VCaP (cell line): ENCODE data around the gene CHKA.

Source experiments
- H3K27ac ChIP-seq: fragments of 450-650 bp; 2 replicates; pipeline ENCODE4 v1.5.1; 2017
- TF ChIP-seq, protein P1 (sequence below): fragments of 450-650 bp; conservative IDR thresholded peaks from 2 replicates; pipeline ENCODE4 v1.5.1; 2017; ENCODE audit warnings: mild to moderate bottlenecking, moderate library complexity

The CHKA gene

DNA sequence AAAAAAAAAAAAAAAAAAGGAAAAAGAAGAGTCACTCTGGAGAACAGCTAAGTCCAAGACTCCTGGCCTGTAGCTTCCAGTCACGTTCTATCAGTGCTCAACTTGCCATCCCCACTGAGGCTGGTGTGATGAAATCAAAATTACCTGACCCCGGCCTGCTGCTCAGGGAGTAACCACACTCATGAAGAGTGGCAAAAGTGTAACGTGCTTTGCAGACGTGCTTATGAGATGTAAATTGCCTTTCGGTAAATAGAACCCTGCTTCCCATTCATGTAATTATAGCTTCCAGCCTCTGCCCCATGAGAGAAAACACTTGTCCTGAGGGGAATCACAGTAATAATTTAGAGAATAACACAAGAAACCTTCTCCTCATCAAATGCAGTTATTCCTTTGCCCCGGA is 28.2 kb upstream of the CHKA start:
- TF ChIP-seq, protein P1, sequence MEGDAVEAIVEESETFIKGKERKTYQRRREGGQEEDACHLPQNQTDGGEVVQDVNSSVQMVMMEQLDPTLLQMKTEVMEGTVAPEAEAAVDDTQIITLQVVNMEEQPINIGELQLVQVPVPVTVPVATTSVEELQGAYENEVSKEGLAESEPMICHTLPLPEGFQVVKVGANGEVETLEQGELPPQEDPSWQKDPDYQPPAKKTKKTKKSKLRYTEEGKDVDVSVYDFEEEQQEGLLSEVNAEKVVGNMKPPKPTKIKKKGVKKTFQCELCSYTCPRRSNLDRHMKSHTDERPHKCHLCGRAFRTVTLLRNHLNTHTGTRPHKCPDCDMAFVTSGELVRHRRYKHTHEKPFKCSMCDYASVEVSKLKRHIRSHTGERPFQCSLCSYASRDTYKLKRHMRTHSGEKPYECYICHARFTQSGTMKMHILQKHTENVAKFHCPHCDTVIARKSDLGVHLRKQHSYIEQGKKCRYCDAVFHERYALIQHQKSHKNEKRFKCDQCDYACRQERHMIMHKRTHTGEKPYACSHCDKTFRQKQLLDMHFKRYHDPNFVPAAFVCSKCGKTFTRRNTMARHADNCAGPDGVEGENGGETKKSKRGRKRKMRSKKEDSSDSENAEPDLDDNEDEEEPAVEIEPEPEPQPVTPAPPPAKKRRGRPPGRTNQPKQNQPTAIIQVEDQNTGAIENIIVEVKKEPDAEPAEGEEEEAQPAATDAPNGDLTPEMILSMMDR, result no peak
- peak overlapping the region; percentile 99; the same call in 1 of the 2 replicates for H3K27ac ChIP-seq

DNA sequence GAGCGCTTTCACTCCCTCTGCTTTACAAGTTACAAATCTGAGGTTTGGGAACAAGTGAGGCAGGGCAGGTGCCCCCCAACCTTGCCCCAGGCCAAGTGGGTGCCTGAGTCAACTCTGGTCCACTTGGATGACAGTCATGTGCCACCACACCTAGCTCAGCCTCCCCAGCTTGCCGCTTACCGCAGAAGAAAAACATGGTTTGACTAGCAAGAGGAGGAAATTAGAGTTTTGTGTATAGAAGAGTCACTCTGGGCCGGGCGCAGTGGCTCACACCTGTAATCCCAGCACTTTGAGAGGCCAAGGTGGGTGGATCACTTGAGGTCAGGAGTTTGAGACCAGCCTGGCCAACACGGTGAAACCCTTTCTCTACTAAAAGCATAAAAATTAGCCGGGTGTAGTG is 27.7 kb upstream of the CHKA start:
- H3K27ac ChIP-seq, result peak overlapping the region; percentile 99
- TF ChIP-seq, protein P1, result no peak

DNA sequence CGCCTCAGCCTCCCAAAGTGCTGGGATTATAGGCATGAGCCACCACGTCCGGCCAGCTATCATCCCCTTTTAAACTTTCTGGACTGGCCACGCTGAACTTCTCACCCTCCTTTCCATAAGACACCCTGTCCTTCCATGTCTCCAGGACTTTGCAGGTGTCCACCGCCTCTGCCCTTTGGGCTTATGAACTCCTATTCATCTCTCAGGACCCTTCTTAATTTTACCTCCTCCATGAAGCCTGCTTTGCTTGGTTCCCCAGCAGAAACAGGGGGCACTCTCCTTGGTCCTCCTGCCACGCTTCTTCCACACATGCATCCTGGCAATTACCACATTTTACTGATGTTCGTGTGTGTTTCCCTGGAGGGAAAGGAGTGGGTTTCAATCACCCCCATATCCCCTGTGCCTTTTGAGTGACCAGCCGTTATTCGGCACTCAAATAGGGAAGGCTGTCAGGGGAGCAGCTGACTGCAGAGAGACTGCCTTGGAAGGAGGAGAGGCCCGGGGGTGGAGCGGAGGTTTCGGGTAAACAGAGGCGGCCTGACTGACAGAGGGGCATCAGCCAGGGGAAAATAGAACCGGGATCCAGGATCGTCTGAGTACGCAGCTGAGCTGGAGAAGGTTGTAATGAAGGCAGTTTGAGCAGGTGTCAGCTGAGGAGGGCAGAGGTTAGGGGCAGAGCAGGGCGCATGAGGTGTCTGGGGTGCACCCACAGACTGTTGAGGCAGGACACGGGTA is 27.1 kb upstream of the CHKA start:
- H3K27ac ChIP-seq, result peak overlapping the region; percentile 99
- TF ChIP-seq, protein P1, result no peak

DNA sequence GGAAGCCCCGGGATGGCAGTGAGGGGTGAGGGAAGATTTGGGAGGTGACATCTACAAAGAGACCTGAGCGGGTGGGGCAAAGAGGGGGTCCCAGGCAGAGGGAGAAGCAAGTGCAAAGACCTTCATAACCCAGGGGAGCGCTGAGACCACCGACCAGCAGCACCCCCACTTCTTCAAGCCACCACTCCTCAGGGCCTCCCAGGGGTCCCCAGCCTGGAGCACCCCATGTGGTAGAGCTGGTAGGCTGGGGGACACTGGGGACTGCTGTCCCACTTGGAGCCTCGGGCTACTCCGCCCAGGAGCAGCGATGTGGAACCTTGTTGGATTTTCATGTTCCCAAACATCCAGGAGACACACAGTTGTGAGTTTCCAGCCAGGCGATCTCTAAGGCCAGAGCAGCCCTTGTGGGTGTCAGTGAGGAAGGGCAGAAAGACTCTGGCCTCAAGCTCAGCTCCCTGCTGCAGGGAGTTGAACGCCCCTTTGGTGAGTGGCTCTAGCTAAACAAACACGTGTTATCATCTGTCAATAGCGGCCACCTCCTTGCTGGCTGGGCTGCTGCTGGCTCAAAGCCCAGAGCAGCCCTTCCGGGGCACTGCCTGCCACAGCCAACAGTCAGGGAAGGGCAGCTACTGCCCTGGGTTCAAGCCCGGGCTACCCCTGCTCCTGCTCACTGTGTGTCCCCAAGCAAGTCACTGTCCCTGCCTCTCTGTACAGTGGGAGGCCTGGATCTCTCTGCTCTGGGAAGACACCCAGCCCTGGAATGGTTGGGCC is 25.7 kb upstream of the CHKA start:
- peak overlapping the region; percentile 99 for H3K27ac ChIP-seq
- TF ChIP-seq, protein P1, result no peak; the same call in 1 of the 2 replicates

DNA sequence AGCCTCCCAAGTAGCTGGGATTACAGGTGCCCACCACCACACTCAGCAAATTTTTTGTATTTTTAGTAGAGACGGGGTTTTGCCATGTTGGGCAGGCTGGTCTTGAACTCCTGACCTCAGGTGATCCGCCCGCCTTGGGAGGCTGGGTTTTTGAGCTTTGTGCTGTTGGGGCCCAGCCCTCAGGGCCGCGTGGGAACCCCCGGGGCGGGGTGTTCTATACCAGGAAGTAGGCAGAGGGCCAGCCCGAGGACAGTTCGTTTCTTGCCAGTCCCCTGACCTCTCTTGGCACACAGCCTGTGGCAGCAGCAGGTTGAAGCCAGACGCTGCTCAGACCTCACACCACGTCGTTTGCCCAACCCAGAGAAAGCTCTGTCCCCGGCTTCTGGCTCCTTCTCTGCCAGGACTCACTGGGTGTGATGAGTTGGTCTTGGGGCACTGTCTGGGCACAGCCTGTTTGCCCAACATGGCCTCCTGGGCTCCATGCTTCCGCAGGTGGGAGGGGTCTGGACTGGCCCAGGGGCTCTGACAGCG is 24.9 kb upstream of the CHKA start:
- TF ChIP-seq, protein P1, result no peak
- peak overlapping the region; percentile 99 for H3K27ac ChIP-seq

DNA sequence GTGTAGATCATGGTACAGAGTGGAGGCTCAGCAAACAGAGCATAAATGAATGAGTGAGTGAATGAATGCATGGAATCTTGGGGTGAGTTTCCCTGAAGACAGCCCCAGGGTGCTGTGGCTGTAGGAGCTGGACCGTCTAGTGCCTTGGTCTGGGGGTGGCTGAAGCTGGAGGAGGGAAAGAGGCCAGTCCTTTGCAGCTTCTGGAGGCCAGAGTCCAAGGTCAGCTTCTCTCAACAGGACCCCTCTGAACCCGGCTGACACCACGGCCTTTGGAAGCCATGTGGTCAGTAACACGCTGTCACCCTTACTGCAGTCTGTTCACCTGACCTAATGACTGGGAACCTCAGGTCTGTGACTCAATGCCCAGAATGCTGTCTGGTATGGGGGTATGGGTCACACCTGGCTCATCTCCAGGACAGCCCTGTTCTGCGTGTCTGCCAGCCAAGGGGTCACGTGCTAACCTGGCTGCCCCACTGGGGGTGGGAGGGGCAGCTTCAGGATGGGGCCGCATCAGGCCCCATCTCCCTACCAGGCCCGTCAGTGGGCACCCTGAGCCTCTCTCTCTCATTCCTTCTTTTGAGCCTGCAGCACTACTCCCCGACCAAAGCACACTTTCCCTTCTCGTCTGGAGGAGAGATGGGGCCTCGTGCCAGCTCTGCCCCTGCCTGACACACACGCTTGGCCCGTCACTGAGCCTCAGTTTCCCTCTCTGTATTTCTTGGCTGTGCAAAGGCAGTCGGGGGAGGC is 24.1 kb upstream of the CHKA start:
- TF ChIP-seq, protein P1, result no peak
- peak overlapping the region; percentile 99 for H3K27ac ChIP-seq

DNA sequence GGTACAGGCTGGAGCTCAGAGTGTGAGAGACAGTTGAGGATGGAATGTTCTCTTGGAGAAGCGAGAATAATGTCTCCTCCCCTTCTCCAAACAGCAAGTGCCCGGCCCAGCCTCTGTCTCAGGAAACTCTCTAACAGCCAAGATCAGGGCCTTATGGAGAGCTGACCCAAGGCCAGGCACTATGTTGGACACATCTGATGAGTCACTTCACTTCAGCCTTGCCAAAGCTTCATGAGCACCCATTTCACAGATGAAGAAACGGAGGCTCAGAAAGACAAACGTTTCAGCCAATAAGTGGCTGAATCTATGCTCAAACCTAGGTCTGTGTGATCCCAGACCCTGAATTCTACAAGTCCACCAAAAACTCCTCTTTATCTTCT is 22.1 kb upstream of the CHKA start:
- TF ChIP-seq, protein P1, result no peak
- no peak overlapping the region for H3K27ac ChIP-seq
